HTERT RPE-1 (cell line): ENCODE results near the gene CHDH.

ENCODE experiments used
- in situ Hi-C: fragments of 300-500 bp; cut with MboI; formaldehyde crosslinking; loops from 4 replicates; pipeline ENCODE4 v1.14.3; 2020; ENCODE audit warnings: low sequenced_read_pairs

CHDH gene

GRCh38 chr3:53764026-53764775, 82.0 kb downstream of the CHDH start:
- in situ Hi-C loops, result no loop called here

- in situ Hi-C loops, result no loop called here
Measured at GRCh38 chr3:53763353-53763752, 82.9 kb downstream of the CHDH start.
